Activated CD8-positive, alpha-beta memory T cell treated with anti-CD3 and anti-CD28 coated beads, Interleukin-2, amount 50 U/mL, for 24 hours (primary cell): ENCODE results near the gene SPG21.

Source experiments
- DNase-seq: peaks from one replicate; pipeline ENCODE4 v3.0.0-alpha.2; 2020; ENCODE audit errors: extremely low read depth

Gene SPG21

DNA sequence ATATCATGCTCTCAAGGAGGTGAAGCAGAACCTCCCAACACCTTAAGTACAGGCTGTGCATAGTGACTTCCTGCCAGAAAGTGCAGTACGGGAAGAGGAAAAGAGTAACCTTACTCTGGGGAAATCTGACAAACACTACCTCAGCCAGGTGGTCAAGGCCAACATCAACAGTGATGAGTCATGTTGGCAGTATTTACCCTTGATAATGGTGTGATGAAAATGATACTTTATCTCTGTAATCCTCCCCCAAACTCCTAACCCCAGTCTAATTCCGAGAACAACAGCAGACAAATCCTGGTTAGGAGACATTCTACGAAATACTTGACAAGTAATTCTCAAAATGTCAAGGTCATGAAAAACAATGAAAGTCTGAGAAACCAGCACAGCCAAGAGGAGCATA is 51.5 kb downstream of the SPG21 start:
- DNase-seq: no peak

DNA sequence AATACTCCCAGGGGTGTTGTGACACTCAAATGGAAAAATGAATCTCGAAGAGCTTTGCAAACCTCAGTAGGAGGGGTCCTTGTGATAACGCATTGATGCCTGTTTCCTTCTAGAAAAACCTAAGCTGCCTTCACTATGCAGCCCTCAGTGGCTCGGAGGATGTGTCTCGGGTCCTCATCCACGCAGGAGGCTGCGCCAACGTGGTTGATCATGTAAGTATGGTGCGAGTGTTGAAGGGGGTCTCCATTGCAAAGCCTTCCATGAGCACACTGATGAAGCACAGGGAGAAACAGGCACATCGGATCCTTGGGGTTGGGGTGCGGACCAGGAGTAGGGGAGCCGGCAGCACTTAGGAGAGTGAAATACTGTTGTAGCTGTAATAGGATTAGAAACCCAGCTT is 55.7 kb downstream of the SPG21 start:
- no peak for DNase-seq

DNA sequence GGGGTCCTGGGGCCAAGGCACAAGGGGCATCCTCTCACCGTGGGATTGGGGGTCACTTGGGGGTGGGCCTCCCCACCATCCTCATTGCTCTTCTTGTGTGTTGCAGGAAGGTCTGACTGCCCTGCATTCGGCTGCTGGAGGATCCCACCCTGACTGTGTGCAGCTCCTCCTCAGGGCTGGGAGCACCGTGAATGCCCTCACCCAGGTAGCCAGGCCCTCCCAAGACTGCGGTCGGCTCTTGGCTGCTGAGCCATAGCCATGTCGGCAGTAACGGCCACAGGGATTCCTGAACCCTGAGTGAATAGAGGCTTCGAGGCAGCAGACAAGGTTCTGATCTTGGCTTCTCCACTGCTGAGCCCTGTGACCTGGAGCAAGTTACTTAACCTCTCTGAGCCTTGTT is 58.3 kb downstream of the SPG21 start:
- no peak for DNase-seq

DNA sequence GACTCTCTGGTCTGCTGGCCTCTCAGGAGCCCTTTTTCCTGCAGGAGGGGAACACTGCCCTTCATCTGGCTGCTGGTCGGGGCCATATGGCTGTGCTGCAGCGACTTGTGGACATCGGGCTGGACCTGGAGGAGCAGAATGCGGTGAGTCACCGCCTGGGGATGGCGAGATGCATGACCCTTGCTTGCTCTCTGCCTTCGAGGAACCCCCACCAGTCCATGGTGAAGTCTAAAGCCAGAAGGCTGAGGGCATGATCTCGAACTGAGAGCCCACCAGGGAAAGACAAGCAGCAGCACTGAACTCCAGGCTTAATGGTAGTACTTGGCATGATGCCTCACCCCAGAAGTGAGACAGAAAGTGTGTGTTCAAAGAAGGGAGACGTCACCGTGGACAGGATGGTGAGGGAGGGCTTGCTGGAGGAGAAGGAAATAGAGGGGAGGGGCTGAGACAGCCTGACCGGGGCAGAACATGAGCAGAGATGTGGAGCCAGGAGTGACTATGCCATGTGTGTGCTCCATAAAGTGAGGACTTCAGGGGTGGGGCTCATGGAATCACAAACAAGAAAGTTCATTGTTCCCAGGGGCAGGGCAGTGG is 58.8 kb downstream of the SPG21 start:
- no peak for DNase-seq

DNA sequence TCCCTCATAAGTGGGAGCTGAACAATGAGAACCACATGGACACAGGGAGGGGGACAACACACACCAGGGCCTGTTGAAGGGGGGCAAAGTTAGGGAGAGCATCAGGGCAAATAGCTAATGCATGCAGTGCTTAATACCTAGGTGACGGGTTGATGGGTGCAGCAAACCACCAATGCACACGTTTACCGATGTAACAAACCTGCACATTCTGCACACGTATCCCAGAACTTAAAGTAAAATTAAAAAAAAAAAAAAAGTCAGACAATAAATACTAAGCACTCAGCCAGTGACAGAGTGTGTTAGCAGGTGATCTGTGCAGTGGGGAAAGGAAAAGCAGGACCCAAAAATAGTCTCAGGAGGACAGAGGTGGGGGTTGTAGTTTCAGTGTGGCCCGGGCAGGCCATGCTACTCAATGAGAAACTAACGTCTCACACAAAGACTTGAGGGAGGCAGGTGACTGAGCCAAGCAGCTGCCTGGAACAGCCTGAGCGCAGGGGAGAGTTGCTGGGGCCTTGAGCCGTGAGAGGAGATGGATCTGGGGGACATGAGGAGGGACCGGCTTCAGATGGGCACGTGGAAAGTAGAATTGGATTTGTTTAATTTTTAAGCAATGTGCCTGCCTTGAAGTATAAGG is 59.6 kb downstream of the SPG21 start:
- no peak for DNase-seq

DNA sequence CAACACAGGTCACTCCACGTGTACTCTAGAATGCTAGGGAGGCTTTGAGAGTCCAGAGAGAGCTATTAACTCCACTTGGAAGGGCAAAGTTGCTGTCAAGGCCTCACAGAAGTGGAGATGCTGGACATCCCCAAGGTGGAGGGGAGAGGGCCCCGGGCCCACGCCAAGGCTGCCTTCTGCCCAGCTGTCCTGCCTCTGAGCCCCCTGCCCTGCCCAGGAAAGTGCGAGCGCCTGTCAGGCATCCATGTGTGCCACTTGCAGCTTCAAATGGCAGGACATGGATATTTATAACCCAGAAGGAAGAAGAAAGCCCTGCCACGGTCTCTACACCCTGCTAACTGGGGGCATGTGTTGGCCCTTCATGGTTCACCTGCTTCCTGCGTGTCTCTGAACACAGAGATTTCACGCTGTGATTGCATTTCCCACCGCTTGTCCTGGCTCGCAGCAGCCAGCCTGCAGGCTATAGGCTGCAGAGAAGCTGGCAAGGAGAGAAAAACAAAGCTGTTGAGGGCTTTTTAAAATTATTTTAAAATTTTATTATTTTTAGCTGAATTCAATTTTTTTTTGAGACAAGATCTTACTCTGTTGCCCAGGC is 61.0 kb downstream of the SPG21 start:
- DNase-seq: no peak

DNA sequence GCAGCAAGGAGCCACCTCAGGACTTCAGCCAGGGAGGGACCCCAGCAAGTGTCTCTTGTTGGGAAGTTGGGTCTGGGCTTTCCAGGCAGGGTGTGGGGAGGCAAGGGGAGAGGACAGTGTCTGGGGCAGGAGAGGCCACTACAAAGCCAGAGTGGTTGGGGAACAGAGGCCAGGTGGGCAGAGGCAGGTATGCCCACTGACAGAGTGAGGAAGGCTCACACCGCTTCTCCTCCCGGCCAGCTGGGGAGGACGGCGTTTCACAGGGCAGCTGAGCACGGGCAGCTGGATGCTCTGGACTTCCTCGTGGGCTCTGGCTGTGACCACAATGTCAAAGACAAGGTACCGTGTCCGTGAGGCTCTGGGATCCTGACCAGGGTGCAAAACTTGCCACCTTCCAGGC is 63.1 kb downstream of the SPG21 start:
- DNase-seq: no peak

DNA sequence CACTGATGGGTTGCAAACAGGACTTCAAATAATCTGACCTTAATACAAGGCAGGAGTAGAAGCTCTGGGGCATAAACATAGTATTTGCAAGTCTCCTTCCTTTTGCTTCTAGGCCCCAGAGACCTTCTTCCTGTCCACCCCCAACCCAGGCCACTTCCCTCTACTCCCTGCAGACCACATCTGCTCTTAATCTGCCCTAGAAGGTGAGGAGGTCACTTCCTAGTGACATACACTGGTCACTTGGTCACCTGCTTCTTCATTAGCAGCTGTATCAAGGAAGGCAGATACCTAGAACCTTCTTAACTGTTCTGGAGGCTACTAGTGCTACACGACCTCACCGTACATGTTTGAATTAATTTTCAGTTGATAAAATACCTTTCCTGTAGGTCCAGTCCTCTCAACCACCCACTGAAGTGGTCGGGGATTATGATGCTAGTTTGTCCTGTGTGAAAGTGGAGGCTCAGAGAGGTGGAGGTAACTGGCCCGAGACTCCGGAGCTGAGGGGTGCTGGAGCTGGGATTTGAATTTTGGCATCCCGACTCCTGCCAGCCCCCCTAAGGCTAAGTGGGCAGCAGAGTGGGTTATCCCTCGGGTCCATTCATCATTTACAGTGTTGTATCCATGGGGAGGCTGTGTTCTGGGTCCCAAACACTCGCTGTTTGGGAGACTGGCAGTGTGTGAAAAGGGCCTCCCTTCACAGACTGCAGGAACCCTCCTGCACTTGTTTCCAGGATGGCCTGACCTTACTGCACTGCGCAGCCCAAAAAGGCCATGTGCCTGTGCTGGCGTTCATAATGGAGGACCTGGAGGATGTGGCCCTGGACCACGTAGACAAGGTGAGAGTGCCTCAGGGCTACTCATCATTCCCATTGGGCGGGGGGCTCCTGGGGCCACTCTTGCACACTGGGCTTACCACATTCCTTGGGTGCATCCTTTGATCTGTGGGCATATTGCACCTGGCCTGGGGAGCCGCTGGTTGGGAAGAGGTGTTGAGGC is 64.1 kb downstream of the SPG21 start:
- no peak for DNase-seq

DNA sequence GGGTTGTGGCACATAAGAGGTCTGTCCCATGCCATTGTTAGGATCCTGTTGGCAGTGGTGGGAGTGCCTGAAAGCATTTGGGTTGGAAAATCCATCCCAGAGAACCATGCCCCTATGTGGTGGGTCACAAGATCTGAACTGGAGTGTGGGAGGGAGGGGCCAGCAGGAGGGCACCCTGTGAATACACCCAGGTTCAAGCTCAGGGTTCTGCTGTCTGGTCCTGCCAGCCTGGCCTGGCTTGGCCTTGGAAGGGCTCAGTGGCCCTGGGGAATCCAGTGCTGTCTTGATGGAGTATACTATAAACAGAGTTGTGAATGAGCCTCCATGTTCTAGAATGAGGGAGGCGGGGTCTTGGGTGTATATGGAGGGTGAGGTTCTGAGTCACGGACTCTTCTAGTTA is 66.2 kb downstream of the SPG21 start:
- DNase-seq: no peak

DNA sequence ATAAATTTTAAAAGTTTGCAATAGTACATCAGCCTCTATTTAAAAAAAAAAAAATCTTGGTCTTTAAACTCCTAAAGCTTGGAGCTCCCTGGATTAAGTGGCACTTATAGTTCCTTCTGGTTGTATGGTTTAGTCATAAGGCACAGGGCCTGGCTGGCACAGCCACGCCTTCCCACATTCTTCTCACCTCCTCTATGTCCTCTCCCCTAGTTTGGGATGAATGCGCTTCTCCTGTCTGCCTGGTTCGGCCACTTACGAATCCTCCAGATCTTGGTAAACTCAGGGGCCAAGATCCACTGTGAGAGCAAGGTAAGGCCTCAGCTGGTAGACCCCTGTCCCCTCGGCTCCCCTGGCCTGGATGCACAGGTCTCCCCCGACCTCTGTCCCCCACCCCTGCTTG is 68.0 kb downstream of the SPG21 start:
- no peak for DNase-seq

DNA sequence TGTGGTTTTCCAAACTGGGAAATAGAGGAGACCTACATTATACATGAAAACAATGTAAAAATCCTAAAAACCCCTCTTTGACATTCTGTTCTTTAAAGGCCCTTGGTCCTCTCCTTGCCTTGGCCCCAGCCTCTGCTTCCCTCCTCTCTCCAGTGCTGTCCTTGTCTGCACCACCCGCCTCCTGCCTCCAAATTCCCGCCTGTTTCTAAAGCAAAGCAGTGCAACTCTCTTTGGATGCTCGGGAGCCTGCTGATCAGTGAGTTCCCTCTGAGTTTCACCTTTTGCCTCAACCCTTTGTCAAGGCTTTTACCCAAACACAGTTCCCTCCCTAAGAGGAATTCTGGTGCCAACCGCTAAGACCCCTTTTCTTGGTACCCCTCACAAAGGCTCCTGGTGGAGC is 70.0 kb downstream of the SPG21 start:
- no peak for DNase-seq

DNA sequence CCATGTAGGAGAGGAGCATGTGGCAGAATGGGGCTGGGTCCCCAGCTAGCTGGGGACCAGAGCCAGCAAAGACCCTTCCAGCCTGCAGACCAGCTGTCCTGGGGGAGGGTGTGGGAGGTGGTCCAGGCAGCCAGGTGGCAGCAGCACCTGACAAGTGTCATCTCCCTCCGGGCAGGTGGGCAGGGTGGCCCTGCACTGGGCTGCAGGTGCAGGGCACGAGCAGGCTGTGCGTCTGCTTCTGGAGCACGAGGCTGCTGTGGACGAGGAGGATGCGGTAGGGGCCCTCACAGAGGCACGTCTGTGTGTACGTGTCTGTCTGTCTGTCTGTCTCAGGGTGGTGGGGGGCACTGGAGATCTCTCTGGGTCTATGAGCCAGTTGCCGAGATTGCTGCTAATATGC is 72.5 kb downstream of the SPG21 start:
- no peak for DNase-seq

DNA sequence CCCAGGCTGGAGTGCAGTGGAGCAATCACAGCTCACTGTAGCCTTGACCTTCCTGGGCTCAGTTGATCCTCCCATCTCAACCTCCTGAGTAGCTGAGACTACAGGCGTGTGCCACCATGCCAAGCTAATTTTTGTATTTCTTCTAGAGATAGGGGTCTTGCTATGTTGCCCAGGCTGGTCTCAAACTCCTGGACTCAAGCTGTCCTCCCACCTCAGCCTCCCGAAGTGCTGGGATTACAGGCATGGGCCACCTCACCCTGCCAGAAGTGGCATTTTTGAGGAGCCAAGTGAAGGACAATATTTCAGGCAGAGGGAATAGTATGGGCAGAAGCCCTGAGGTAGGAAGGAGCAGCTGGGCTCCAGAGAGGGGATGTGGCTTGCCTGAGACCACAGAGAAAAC is 73.3 kb downstream of the SPG21 start:
- no peak for DNase-seq

DNA sequence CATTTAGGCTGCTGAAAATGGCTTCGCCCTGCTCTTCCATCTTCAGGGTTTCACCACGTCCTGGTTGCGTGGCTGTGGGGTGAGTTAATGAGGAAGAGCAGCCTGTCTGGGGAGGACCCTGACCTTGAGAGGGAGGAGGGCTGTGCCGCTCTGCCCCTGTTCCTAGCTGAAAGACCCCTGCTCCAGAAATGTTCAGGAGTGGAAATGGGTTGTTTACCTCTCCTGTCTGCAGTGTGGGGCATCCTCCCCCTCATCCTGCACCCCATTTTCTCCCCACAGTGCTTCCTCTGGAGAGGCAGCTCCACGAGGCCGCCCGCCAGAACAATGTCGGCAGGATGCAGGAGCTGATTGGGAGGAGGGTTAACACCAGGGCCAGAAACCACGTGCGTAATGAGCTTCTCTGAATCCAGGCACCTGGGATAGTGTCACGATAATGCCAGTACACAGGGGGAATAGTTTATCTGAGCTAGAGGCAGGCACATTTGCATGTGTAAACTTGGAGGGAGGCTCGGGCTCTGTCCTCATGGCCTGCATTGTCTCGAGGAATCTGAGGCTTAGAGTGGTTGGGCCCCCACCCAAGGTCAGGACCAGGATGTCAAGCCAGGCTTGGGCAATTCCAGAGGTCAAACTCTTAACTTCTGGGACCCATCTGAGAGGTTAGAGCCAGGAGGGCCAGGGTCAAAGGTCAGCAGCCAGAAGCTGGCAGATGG is 74.0 kb downstream of the SPG21 start:
- DNase-seq: no peak
